HepG2 (cell line): ENCODE results near the gene KLF3. TPM values are rescaled to one million over a fixed set of nuclear protein-coding genes. Genes with fewer than 3 reads are reported as not detected.

Source experiments
- ARNT ChIP-seq: fragments of 450-650 bp; IDR thresholded peaks from 2 replicates; pipeline ENCODE4 v1.6.1; 2017
- CBFB ChIP-seq: sonication (generic); formaldehyde crosslinking; IDR thresholded peaks from 2 replicates; pipeline ENCODE4 v1.4.0; 2020; ENCODE audit warnings: missing genetic modification reagents
- FOXC1 ChIP-seq: sonication (generic); formaldehyde crosslinking; IDR thresholded peaks from 2 replicates; pipeline ENCODE4 v1.8.0; 2022; ENCODE audit warnings: mild to moderate bottlenecking, missing genetic modification reagents, borderline replicate concordance
- HDAC6 ChIP-seq: fragments of 200-600 bp; sonication (generic); IDR thresholded peaks from 2 replicates; pipeline ENCODE4 v1.7.0; 2017; ENCODE audit warnings: mild to moderate bottlenecking, antibody characterized with exemption, low read length, low read depth
- KLF12 ChIP-seq: sonication (generic); formaldehyde crosslinking; IDR thresholded peaks from 2 replicates; pipeline ENCODE4 v1.4.0; 2020; ENCODE audit warnings: missing genetic modification reagents, borderline replicate concordance
- MXD3 ChIP-seq: IDR thresholded peaks from 2 replicates; pipeline ENCODE4 v1.6.1; 2016; ENCODE audit warnings: mild to moderate bottlenecking, missing biosample characterization, missing genetic modification reagents
- SIX1 ChIP-seq: sonication (generic); formaldehyde crosslinking; IDR thresholded peaks from 2 replicates; pipeline ENCODE4 v1.4.0; 2020; ENCODE audit warnings: missing genetic modification reagents, borderline replicate concordance
- SMAD1 ChIP-seq: sonication (generic); formaldehyde crosslinking; IDR thresholded peaks from 2 replicates; pipeline ENCODE4 v1.4.0; 2020; ENCODE audit warnings: missing genetic modification reagents, low read depth, mild to moderate bottlenecking, borderline replicate concordance
- ZBTB26 ChIP-seq: IDR thresholded peaks from 2 replicates; pipeline ENCODE4 v1.6.1; 2016; ENCODE audit warnings: missing compliant biosample characterization, missing genetic modification reagents, borderline replicate concordance
- ZEB1 ChIP-seq: IDR thresholded peaks from 2 replicates; pipeline ENCODE4 v1.6.1; 2012; ENCODE audit warnings: mild to moderate bottlenecking, low read depth, inconsistent platforms; ENCODE audit not compliant: insufficient replicate concordance
- ZNF256 ChIP-seq: sonication (generic); formaldehyde crosslinking; conservative IDR thresholded peaks from 2 replicates; pipeline ENCODE4 v1.4.0; 2020; ENCODE audit warnings: missing genetic modification reagents
- ZNF33A ChIP-seq: sonication (generic); formaldehyde crosslinking; IDR thresholded peaks from 2 replicates; pipeline ENCODE4 v1.5.1; 2020; ENCODE audit warnings: missing genetic modification reagents, mild to moderate bottlenecking, moderate library complexity, borderline replicate concordance
- ZNF512 ChIP-seq: sonication (generic); formaldehyde crosslinking; IDR thresholded peaks from 2 replicates; pipeline ENCODE4 v1.4.0; 2020; ENCODE audit warnings: mild to moderate bottlenecking, missing genetic modification reagents
- ZNF589 ChIP-seq: sonication (generic); formaldehyde crosslinking; conservative IDR thresholded peaks from 2 replicates; pipeline ENCODE4 v1.8.0; 2022; ENCODE audit warnings: mild to moderate bottlenecking, moderate library complexity, missing genetic modification reagents
- polyA plus RNA-seq, 8 experiments: library from polyadenylated mRNA; depleted of rRNA in 3 of 8; stranded (reverse) in 7 of 8; unstranded in 1 of 8; fragments of >200 nt; fragmentation: Illumina TruSeq in 4 of 8; extraction: Trizol in 4 of 8; gene quantifications; 2 replicates each; pipeline versions ENCODE4 v1.2.1 to v1.2.3, GENCODE V29; 2011 to 2016; ENCODE audit warnings: low read depth in 4 of 8, missing spikeins in 1 of 8, mixed read lengths in 1 of 8; ENCODE audit not compliant: insufficient read depth in 1 of 8
- total RNA-seq, 5 experiments: library from RNA; depleted of rRNA; stranded (reverse); fragments of >200 nt; fragmentation: Illumina TruSeq; extraction: Trizol; gene quantifications; 2 replicates each; pipeline ENCODE4 v1.2.3, GENCODE V29; 2016; ENCODE audit warnings: low read depth in 1 of 5
- TF ChIP-seq, protein P1 (sequence below): IDR thresholded peaks from 2 replicates; pipeline ENCODE4 v1.6.1; 2016; ENCODE audit warnings: missing compliant biosample characterization, missing genetic modification reagents, borderline replicate concordance
- TF ChIP-seq, protein P2 (sequence below): sonication (generic); formaldehyde crosslinking; IDR thresholded peaks from 2 replicates; pipeline ENCODE4; 2020; ENCODE audit warnings: missing genetic modification reagents, mild to moderate bottlenecking, borderline replicate concordance
- TF ChIP-seq, protein P3 (sequence below): conservative IDR thresholded peaks from 2 replicates; pipeline ENCODE4 v1.6.1; 2018; ENCODE audit warnings: missing genetic modification reagents

The KLF3 gene
- total and polyA plus RNA-seq, 2 of the 13 experiments (the other 11 are each of a cell fraction or from before 2014, with no cell fraction given) = 29.1 to 37.8 TPM

DNA sequence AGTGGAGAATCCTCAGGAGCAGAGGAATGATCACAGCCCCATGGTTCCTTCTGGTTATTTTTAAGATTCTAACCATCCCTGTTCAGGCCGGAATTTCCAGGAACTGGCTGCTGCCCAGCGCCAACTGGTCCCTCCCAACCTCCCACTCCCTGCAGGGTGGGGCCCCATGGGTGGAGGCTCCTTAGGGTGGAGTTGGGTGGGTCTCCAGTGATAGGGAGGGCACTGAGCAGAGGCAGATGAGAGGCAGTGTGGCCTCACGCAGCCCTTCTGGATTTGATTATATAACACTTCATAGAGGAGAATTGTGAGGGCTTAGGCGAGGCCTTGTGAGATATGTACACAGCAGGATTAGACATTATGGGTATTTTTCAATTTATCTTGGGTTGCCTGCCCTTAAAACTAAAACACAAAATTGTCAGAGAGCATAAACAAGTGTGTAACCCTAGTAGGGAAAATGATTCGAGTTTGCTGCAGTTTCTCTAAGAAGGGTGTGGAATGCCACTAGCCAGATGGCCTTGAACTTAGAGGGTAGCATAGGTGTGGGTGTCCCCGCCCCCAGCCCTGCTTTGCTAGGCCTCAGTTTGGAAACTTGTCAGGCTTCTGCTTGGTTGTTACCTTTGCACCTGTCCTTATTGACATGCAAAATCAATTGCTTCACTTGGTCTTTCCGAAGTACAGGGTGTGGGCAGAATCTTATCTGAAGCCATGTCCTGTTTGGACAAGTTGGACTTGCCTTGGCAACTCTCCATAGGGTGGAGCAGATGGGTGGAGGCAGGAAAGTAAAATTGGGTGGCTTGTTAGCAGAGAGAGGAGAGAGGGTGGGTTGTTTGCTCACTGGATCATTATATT is 9.4 kb downstream of the KLF3 start (continued):
- TF ChIP-seq ZNF512 (no peak), SMAD1 (CRISPR knock-in tag) (no peak), ARNT (no peak), ZNF589 (CRISPR knock-in tag) (no peak; the same call in 1 of the 2 replicates), HDAC6 (no peak), ZBTB26 (0 out of 2 replicates have a peak, but pooled peaks have one; percentile 31), MXD3 (CRISPR knock-in tag) (no peak), SIX1 (CRISPR knock-in tag) (peak; percentile 72; the same call in 1 of the 2 replicates), KLF12 (CRISPR knock-in tag) (peak; percentile 94; the same call in 1 of the 2 replicates), FOXC1 (CRISPR knock-in tag) (peak; percentile 89; the same call in 1 of the 2 replicates), ZNF256 (CRISPR knock-in tag) (no peak), ZEB1 (peak; percentile 100), CBFB (CRISPR knock-in tag) (peak; percentile 49; the same call in 1 of the 2 replicates), ZNF33A (CRISPR knock-in tag) (no peak)
- TF ChIP-seq, protein P1, sequence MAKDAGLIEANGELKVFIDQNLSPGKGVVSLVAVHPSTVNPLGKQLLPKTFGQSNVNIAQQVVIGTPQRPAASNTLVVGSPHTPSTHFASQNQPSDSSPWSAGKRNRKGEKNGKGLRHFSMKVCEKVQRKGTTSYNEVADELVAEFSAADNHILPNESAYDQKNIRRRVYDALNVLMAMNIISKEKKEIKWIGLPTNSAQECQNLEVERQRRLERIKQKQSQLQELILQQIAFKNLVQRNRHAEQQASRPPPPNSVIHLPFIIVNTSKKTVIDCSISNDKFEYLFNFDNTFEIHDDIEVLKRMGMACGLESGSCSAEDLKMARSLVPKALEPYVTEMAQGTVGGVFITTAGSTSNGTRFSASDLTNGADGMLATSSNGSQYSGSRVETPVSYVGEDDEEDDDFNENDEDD (CRISPR knock-in tag) = peak; percentile 24; the same call in 1 of the 2 replicates
- TF ChIP-seq, protein P2, sequence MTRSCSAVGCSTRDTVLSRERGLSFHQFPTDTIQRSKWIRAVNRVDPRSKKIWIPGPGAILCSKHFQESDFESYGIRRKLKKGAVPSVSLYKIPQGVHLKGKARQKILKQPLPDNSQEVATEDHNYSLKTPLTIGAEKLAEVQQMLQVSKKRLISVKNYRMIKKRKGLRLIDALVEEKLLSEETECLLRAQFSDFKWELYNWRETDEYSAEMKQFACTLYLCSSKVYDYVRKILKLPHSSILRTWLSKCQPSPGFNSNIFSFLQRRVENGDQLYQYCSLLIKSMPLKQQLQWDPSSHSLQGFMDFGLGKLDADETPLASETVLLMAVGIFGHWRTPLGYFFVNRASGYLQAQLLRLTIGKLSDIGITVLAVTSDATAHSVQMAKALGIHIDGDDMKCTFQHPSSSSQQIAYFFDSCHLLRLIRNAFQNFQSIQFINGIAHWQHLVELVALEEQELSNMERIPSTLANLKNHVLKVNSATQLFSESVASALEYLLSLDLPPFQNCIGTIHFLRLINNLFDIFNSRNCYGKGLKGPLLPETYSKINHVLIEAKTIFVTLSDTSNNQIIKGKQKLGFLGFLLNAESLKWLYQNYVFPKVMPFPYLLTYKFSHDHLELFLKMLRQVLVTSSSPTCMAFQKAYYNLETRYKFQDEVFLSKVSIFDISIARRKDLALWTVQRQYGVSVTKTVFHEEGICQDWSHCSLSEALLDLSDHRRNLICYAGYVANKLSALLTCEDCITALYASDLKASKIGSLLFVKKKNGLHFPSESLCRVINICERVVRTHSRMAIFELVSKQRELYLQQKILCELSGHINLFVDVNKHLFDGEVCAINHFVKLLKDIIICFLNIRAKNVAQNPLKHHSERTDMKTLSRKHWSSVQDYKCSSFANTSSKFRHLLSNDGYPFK (CRISPR knock-in tag) = no peak
- TF ChIP-seq, protein P3, sequence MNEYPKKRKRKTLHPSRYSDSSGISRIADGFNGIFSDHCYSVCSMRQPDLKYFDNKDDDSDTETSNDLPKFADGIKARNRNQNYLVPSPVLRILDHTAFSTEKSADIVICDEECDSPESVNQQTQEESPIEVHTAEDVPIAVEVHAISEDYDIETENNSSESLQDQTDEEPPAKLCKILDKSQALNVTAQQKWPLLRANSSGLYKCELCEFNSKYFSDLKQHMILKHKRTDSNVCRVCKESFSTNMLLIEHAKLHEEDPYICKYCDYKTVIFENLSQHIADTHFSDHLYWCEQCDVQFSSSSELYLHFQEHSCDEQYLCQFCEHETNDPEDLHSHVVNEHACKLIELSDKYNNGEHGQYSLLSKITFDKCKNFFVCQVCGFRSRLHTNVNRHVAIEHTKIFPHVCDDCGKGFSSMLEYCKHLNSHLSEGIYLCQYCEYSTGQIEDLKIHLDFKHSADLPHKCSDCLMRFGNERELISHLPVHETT (CRISPR knock-in tag) = no peak
